ENCODE data around the gene TMEM184B.
A peak's percentile ranks its signal among the peaks of the same experiment; 100 is the strongest.

Gene TMEM184B

GRCh38 chr22:38272373-38273134 is at the start of gene TMEM184B:
Gene TMEM184B, minus strand, starts transcription at chr22:38273010. Its CDS starts 25,049 bp downstream, at chr22:38247961.
- peak; percentile 75 to 78 for DNase-seq

GRCh38 chr22:38320605-38321402 is 48.0 kb upstream of the TMEM184B start:
- no peak for DNase-seq

- no peak for DNase-seq
These were observed 46.3 kb upstream of the TMEM184B start for GRCh38 chr22:38318792-38319773.

- no peak for DNase-seq
These were observed 45.3 kb upstream of the TMEM184B start for GRCh38 chr22:38317995-38318715.

- DNase-seq, result peak; percentile 69 to 73
These were observed 44.5 kb upstream of the TMEM184B start, which contains the start of gene CSNK1E for GRCh38 chr22:38317122-38317994. Gene CSNK1E, minus strand, starts transcription at chr22:38317433. Its CDS starts 3,276 bp downstream, at chr22:38314157.

- peak; percentile 41 to 54 for DNase-seq
These were observed 43.7 kb upstream of the TMEM184B start for GRCh38 chr22:38316364-38317121.

DNA sequence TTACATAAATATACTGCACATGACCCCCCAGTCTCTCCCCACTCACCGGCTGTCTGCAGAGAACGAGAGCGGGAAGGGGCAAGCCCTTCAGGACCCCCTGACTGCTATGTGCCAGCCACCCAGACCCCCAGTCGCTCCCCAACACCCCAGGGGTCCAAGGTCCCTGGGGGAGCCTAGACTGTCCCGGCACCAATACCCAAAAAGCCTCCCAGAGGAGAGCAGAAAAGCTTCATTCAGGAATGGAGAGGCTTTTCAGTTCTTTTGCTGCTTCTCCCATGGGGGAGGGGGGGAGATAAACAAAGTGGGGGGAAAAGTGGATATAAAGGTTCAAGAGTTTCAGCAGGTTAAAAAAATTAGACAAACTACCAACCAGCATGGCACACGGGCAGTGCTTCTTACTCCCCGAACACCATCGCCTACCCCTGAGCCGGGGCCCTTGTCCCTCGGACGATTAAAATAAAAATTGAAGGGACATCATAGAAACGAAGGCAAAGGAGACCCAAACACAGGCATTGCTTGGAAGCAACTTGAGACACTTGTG is 43.1 kb upstream of the TMEM184B start:
- DNase-seq, result no peak

DNA sequence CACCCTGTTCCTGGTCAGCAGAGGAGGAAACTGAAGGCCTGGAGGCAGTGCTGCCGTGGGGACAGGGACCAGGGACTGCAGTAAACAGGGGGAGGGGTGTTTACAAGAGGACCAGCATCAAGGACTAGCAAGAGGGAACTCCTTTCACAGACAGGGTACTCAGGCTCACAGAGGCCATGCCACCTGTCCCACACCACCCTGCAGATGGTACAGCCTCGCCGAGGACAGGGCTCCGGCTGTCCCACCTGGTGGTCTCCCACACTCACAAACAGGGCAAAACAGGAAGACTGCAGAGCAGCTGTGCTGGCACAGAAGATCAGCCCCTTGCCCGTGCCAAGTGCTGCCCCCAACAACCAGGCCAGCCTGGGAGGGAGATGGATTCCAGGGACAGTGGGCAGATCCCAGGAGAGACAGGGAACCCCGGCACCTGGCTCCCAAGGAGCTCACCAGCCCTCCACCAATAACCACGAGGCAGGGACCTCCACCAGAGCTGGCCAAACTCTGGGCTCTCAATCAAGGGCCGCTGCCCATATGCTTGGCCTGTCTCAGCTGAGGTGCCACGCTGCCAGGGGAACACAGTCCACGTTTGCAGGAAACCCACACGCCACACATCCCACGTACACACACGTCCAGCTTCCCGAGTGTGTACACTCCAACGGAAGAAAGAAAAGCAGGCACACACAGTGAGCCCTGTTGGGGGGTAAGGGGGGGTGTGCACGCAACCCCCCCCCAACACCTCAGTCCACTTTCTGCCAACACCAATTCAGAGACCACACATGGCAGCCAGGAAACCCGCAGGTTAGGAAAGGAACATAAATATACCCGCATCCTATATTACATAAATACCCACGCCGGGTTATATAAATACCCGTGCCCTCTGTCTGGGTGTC is 42.4 kb upstream of the TMEM184B start:
- peak in 1 of 2 experiments; percentile 15 for DNase-seq

DNA sequence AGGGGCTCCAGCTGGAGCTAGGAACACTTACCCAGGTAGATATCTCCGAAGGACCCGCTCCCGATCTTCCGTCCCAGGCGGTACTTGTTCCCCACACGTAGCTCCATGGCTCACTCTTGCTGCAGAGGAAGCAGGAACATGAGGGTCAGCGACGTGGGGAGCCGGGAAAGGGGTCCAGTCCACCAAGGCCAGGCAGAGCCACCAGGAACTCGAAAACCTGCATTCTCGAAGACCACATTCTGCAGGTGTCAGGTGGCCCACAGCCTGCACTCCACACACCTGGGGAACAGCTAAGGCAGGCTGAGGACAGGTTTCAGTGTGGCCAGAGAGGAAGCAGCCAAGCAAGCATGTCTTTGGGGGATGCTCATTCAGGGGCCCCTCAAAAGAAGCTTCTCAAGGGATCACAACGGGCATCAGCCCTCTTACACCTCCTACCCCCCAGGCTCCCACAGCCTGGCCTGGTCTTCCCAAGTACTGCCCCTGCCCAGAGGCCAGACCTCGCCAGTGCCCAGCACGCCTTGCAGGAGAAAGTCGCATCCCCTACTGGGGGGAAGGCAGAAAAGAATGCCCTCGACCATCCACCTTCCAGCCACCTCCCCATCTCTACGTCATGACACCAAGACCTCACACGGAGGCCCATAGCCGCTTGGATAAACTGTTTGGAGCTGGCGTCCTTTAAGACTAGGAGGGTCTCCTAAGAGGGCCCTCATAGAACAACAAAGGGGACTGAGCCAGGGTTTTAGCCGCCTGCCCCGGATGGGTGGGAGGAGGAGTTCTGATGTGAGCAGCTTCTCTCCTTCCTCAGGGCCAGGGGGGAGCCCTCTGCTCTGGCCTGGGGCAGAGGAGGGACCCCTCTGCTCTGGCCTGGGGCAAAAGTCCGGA is 41.5 kb upstream of the TMEM184B start:
- DNase-seq, result no peak

DNA sequence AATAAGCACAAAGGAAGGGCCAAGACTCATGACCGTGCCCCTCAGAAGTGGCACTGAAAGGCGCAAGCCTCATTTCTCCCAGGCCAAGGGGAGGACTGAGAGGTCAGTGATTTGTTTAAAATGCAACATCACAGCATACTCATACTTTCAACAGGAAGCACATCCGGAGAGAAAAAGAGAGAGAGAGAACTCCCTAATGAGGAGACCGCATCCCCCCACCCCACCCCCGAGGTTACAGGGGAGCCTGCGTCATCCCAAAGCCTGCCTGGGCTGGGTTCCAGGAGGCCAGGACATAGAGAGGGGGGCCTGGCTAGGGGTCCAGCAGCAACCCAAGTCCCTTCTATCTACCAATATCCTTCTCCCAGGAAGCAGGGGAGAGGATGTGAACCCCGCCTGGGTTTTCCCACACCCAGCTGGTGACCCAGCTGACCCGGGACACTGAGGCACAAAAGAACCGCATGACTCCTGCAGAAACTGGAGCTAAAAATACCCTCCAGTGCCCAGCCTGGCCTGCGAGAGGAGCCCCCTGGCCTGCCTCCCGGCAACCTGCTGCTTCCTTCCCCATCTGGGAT is 40.7 kb upstream of the TMEM184B start:
- peak; percentile 26 to 27 for DNase-seq

GRCh38 chr22:38312261-38312800 is 39.5 kb upstream of the TMEM184B start:
- DNase-seq, result no peak

DNA sequence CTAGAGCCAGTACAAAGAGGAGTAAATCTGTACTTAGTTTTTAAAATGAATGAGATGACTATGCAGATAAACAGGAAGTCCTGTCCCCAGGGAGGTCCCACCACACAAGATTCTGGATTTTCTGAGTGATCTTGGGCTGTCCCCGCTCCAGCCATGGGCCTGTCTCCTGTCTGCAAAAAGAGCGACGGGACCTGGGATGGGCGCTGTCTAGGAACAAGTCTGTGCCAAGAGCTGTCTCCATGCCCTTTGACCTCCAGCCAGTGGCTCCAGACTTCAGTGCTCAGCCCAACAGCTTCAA is 38.5 kb upstream of the TMEM184B start:
- no peak for DNase-seq

DNA sequence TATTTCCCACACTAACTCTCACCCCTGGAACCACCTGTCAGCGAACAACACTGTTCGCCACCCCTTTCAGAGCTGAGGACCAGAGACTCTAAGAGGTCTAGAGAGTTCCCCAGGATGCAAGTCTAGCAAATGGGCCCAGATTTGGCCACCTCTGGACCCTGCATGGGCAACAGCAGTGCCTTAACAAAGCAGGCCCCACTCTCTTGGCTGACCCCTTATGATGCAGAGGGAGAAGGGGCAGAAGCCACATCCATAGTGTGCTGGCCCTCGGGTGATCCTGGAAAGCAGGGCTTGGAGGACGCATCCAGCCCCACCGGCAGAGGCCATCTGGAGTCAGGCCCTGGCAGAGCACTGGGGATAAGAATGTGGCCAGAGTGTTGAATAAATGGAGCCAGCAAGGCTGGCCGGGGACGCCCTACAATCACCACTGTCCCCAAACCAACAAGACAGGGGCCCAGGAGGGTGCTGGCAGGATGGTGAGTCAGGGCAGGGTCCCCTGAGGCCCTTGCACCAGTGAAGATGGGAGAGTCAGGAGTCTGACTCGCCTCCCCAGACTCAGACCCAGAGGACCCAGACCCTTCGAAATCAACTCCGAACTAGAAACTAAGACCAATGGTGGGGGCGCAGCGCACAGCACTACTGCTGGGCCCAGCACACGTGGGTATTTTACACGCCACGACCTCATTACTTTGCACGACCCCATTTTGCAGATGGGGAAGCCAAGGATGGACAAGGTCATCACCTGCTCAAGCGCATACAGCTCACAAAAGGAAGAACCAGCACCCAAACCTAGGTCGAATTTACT is 37.9 kb upstream of the TMEM184B start:
- no peak for DNase-seq

DNA sequence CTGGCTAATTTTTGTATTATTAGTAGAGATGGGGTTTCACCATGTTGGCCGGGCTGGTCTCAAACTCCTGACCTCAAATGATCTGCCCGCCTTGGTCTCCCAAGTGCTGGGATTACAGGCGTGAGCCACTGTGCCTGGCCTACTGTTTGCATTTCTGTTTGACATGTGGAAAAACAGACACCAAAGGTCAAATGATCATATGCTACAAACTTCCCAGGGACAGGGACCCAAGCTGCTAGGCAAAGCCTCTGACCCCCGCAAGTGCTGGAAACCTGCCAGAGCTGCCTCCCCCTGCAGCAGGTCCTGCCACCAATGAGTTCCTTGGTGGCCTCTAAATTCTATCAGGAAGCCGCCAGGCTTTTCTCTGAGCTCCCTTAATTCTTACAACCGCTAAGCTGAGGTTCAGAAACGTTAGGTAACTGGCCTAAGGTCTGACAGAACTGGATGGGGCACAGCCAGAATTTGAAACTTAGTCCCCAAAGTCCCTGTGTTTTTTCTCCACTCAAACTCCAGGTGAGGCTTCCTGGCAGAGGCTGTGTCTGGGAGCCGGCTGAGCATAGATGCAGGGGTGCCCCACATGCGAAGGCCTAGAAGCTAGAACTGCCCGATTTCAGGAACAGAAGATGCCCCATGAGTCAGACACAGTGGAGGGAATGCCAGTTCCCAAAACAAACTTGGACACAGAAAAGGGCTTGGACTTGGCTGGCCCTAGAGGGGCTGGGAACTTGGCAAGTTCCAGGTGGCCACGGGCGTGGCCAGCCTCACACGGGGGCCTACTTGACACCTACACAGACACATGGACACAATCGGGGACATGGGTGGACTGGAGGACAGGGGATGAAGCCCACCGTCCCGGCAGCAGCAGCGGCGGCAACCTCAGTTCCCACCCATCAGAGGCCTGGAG is 37.1 kb upstream of the TMEM184B start:
- no peak for DNase-seq

DNA sequence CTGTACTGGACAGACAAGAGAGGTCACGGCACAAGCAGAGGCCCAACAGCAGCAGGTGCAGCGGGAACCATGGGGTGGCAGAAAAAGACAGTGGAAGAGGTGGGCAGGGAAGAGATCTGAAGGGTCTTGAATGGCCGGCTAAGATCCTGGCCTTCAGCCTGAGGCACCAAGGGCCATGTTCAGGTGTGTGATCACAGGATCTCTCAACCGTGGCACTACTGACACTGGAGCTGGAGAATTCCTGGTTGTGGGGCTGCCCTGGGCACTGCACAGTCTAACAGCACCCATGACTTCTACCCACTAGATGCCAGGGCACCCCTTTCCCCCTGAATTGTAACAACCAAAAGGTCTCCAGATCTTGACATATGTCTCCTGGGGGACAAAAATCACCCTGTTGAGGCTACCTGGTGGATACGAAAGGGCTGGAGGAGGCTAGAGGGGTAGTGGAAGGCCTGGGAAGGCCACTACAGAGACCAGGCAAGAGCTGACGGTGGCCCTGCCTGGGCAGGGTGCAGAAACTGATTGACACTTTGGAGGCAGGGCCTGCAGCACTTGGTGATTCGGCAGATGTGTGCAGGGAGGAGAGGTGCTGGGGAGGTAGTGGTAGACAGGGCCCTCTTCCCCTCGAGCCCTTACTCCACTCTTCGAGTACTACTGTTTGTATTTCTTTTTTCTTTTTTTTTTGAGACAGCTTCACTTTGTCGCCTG is 36.1 kb upstream of the TMEM184B start:
- DNase-seq, result no peak
